ENCODE data around the gene B9D2. TPM values are rescaled to one million over a fixed set of nuclear protein-coding genes. Genes with fewer than 3 reads are reported as not detected.

The B9D2 gene
- total and polyA plus RNA-seq, 2 donors (not counting 1 experiment from before 2014, with no cell fraction given), result 2.3 to 5.3 TPM

DNA sequence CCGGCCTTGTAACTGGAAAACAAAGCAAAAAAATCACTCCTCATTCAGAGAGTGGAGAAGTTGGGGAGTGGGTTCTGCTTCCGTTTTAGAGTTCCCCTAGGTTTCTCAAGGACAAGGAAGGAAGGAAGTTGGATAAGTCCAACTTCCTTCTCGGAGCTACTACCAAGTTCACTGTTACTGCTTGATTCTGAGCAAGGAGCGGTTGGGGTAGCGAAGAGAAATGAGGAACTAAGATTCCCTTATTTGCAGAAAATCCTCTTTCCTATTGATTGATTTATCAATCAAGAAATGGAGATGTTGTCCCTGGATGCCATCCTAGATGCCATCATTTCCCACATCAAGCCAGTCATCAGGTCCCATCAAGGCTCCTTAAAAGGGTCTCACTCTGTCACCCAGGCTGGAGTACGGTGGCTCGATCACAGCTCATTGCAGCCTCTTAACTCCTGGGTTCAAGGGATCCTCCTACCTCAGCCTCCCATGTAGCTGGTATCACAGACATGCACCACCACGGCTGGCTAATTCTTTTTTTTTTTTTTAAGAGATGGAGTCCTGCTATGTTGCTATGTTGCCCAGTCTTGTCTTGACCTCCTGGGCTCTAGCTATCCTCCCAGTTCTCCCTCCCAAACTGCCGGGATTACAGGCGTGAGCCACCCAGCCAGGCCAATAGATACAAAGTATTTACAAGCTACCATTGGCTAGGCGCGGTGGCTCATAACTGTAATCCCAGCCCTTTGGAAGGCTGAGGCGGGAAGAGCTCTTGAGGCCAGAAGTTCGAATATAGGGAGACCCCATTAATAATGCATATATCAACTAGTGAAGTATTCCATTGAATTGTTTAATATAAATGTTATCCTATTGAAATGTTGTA lies 809 bp upstream of the B9D2 start:
- H2AFZ ChIP-seq (ENCODE audit: low read length), result no peak overlapping the region

GRCh38 chr19:41363371-41363752 lies 587 bp downstream of the B9D2 start:
- Histone ChIP-seq H3K9ac (ENCODE audit: insufficient read depth, low read length) (peak overlapping the region; percentile 100), H3K9me3 (ENCODE audit: control insufficient read depth, insufficient read depth, low read depth, low read length) (no peaks in the 10 kb centered on the region), H3K79me2 (ENCODE audit: control insufficient read depth, insufficient read depth, low read length) (peaks cover 13% of the 10 kb centered on the region), H3K27ac (ENCODE audit: insufficient read depth, low read length) (peak overlapping the region; percentile 100), H3K4me1 (ENCODE audit: control insufficient read depth, extremely low read depth, insufficient read depth, low read length) (peaks cover 11% of the 10 kb centered on the region), H2AFZ (ENCODE audit: low read length) (peak overlapping the region; percentile 85), H3K4me3 (replicated peaks in 1 of 4; ENCODE audit: control extremely low read depth in 1 of 4, insufficient read depth in 1 of 4, low read depth in 3 of 4, low read length in 4 of 4) (peak overlapping the region; percentile 87 to 98 (median 92)), H3K27me3 (ENCODE audit: control insufficient read depth, insufficient read depth, low read length) (no peaks in the 10 kb centered on the region), H3K36me3 (ENCODE audit: control insufficient read depth, insufficient read depth, low read length) (no peaks in the 10 kb centered on the region), H4K20me1 (ENCODE audit: control insufficient read depth, extremely low read depth, insufficient read depth, low read length) (no peaks in the 10 kb centered on the region), H3K4me2 (ENCODE audit: extremely low read depth, insufficient read depth, low read length) (peak overlapping the region; percentile 95)
- TF ChIP-seq, protein P1, sequence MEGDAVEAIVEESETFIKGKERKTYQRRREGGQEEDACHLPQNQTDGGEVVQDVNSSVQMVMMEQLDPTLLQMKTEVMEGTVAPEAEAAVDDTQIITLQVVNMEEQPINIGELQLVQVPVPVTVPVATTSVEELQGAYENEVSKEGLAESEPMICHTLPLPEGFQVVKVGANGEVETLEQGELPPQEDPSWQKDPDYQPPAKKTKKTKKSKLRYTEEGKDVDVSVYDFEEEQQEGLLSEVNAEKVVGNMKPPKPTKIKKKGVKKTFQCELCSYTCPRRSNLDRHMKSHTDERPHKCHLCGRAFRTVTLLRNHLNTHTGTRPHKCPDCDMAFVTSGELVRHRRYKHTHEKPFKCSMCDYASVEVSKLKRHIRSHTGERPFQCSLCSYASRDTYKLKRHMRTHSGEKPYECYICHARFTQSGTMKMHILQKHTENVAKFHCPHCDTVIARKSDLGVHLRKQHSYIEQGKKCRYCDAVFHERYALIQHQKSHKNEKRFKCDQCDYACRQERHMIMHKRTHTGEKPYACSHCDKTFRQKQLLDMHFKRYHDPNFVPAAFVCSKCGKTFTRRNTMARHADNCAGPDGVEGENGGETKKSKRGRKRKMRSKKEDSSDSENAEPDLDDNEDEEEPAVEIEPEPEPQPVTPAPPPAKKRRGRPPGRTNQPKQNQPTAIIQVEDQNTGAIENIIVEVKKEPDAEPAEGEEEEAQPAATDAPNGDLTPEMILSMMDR (conservative IDR thresholded peaks at IDR 0.05 in 1 of 2, IDR thresholded peaks at IDR 0.05 in 1 of 2; ENCODE audit: low read depth in 1 of 2, low read length in 2 of 2), result no peak
- no peak for TF ChIP-seq EZH2 (IDR thresholded peaks at IDR 0.05; ENCODE audit: low read length, missing control alignments)
- no peak for DNase-seq (ENCODE audit: low read depth in 2 of 2)

More for the DNA sequence above, 809 bp upstream of the B9D2 start:
- Histone ChIP-seq H3K27ac (ENCODE audit: insufficient read depth, low read length) (peak overlapping the region; percentile 100), H3K36me3 (ENCODE audit: control insufficient read depth, insufficient read depth, low read length) (no peaks in the 10 kb centered on the region), H3K9ac (ENCODE audit: insufficient read depth, low read length) (peak overlapping the region; percentile 100), H3K27me3 (ENCODE audit: control insufficient read depth, insufficient read depth, low read length) (no peaks in the 10 kb centered on the region), H3K4me2 (ENCODE audit: extremely low read depth, insufficient read depth, low read length) (peak overlapping the region; percentile 33), H3K79me2 (ENCODE audit: control insufficient read depth, insufficient read depth, low read length) (peaks cover 14% of the 10 kb centered on the region), H4K20me1 (ENCODE audit: control insufficient read depth, extremely low read depth, insufficient read depth, low read length) (no peaks in the 10 kb centered on the region), H3K9me3 (ENCODE audit: control insufficient read depth, insufficient read depth, low read depth, low read length) (no peaks in the 10 kb centered on the region), H3K4me1 (ENCODE audit: control insufficient read depth, extremely low read depth, insufficient read depth, low read length) (peaks cover 11% of the 10 kb centered on the region), H3K4me3 (replicated peaks in 1 of 4; ENCODE audit: control extremely low read depth in 1 of 4, insufficient read depth in 1 of 4, low read depth in 3 of 4, low read length in 4 of 4) (peak overlapping the region; percentile 87 to 98 (median 92))
- DNase-seq (ENCODE audit: low read depth in 2 of 2), result no peak
- TF ChIP-seq, protein P1 (conservative IDR thresholded peaks at IDR 0.05 in 1 of 2, IDR thresholded peaks at IDR 0.05 in 1 of 2; ENCODE audit: low read depth in 1 of 2, low read length in 2 of 2), result no peak
- TF ChIP-seq EZH2 (IDR thresholded peaks at IDR 0.05; ENCODE audit: low read length, missing control alignments), result no peak

GRCh38 chr19:41362143-41362847 lies 1.7 kb downstream of the B9D2 start:
- TF ChIP-seq EZH2 (IDR thresholded peaks at IDR 0.05; ENCODE audit: low read length, missing control alignments), result no peak
- TF ChIP-seq, protein P1 (conservative IDR thresholded peaks at IDR 0.05 in 1 of 2, IDR thresholded peaks at IDR 0.05 in 1 of 2; ENCODE audit: low read depth in 1 of 2, low read length in 2 of 2), result no peak
- H3K79me2 ChIP-seq (ENCODE audit: control insufficient read depth, insufficient read depth, low read length), result peaks cover 13% of the 10 kb centered on the region
- H3K36me3 ChIP-seq (ENCODE audit: control insufficient read depth, insufficient read depth, low read length), result no peaks in the 10 kb centered on the region
- no peaks in the 10 kb centered on the region for H3K27me3 ChIP-seq (ENCODE audit: control insufficient read depth, insufficient read depth, low read length)
- H3K27ac ChIP-seq (ENCODE audit: insufficient read depth, low read length), result no peak overlapping the region
- H3K4me3 ChIP-seq (replicated peaks in 1 of 4; ENCODE audit: control extremely low read depth in 1 of 4, insufficient read depth in 1 of 4, low read depth in 3 of 4, low read length in 4 of 4), result no peak overlapping the region
- DNase-seq (ENCODE audit: low read depth in 2 of 2), result no peak
- H3K9me3 ChIP-seq (ENCODE audit: control insufficient read depth, insufficient read depth, low read depth, low read length), result no peaks in the 10 kb centered on the region
- no peak overlapping the region for H3K4me2 ChIP-seq (ENCODE audit: extremely low read depth, insufficient read depth, low read length)
- H3K4me1 ChIP-seq (ENCODE audit: control insufficient read depth, extremely low read depth, insufficient read depth, low read length), result peaks cover 2% of the 10 kb centered on the region
- no peak overlapping the region for H3K9ac ChIP-seq (ENCODE audit: insufficient read depth, low read length)
- no peaks in the 10 kb centered on the region for H4K20me1 ChIP-seq (ENCODE audit: control insufficient read depth, extremely low read depth, insufficient read depth, low read length)
- H2AFZ ChIP-seq (ENCODE audit: low read length), result no peak overlapping the region
